Liver (tissue), 3 donors: ENCODE results near the gene ALPI.

Experiments used
- ATF3 ChIP-seq: IDR thresholded peaks from 2 replicates; pipeline ENCODE4 v1.6.1; 2016; ENCODE audit warnings: antibody characterized with exemption
- CTCF ChIP-seq: fragments of 150-350 bp; IDR thresholded peaks from 2 replicates; pipeline ENCODE4 v1.5.1; 2017; ENCODE audit warnings: improper control_type of control experiment, low read depth, low read length; ENCODE audit not compliant: missing input control
- EGR1 ChIP-seq, 2 donors: IDR thresholded peaks; 2 replicates each; pipeline ENCODE4 v1.6.1; 2016 to 2018; ENCODE audit warnings: antibody characterized with exemption in 2 of 2, low read depth in 2 of 2
- HNF4A ChIP-seq, 2 donors: conservative IDR thresholded peaks; 2 replicates each; pipeline ENCODE4 v1.6.1; 2016; ENCODE audit warnings: antibody characterized with exemption in 2 of 2, mild to moderate bottlenecking in 2 of 2
- JUND ChIP-seq, 2 donors: IDR thresholded peaks; 2 replicates each; pipeline ENCODE4 v1.6.1; 2016; ENCODE audit warnings: antibody characterized with exemption in 2 of 2
- RAD21 ChIP-seq, 2 donors: IDR thresholded peaks; 2 replicates each; pipeline ENCODE4 v1.6.1; 2016; ENCODE audit warnings: antibody characterized with exemption in 2 of 2, mild to moderate bottlenecking in 2 of 2
- REST ChIP-seq: IDR thresholded peaks from 2 replicates; pipeline ENCODE4 v1.6.1; 2016; ENCODE audit warnings: antibody characterized with exemption, mild to moderate bottlenecking
- SP1 ChIP-seq: IDR thresholded peaks from 2 replicates; pipeline ENCODE4 v1.6.1; 2018; ENCODE audit warnings: antibody characterized with exemption, mild to moderate bottlenecking
- TAF1 ChIP-seq: conservative IDR thresholded peaks from 2 replicates; pipeline ENCODE4 v1.6.1; 2016; ENCODE audit warnings: antibody characterized with exemption, mild to moderate bottlenecking
- YY1 ChIP-seq: IDR thresholded peaks from 2 replicates; pipeline ENCODE4 v1.6.1; 2016; ENCODE audit warnings: antibody characterized with exemption, mild to moderate bottlenecking
- ZBTB33 ChIP-seq: IDR thresholded peaks from 2 replicates; pipeline ENCODE4 v1.6.1; 2016; ENCODE audit warnings: antibody characterized with exemption
- TF ChIP-seq, protein P1 (sequence below): IDR thresholded peaks from 2 replicates; pipeline ENCODE4 v1.6.1; 2016; ENCODE audit warnings: antibody characterized with exemption
- donor health status: healthy.
- donor health status: healthy.

DNA sequence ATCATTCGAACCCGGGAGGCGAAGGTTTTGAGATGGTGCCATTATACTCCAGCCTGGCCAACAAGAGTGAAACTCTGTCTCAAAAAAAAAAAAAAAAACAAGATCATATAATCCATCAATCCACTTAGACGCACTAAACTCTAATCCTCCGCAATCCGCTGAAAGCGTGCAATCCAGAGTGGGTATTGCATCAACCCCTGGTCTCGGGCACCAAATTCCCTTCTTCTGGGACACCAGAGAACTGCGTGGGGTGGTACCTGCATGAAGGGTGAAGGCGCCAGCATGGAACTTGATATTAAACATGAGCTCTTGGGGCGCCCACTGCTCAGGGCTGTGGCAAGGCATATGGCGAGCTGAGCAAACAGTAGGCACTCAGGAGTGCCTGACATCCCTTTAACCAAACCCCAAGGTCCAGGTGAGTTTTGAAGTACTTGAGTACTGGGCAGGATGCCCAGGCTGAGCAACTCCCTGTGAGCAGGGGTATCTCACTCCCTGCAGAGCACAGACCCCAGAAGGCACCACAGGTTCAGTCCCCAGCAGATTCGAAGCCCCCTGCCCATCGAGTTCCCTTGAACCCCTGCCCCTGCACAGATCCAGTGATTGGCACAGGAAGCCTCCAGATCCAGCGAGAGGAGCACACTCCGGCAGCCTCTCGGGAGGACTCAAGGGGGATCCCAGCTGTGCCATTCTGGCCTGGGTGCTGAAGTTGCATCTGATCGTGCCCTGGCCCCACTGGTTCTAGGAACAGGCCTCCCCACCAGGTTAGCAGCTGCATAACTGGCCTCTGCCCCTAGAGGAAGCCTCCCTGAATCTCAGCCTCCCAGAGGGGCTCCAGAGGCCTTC, 8.0 kb downstream of the ALPI start:
- TF ChIP-seq JUND (IDR thresholded peaks at IDR 0.05) (no peak), TAF1 (no peak), CTCF (no peak), ZBTB33 (no peak), YY1 (no peak), RAD21 (IDR thresholded peaks at IDR 0.05) (no peak), REST (no peak), ATF3 (no peak), HNF4A (conservative IDR thresholded peaks at IDR 0.05) (no peak), SP1 (no peak), EGR1 (IDR thresholded peaks at IDR 0.05; ENCODE audit: low read depth in 2 of 2) (no peak)
- TF ChIP-seq, protein P1, sequence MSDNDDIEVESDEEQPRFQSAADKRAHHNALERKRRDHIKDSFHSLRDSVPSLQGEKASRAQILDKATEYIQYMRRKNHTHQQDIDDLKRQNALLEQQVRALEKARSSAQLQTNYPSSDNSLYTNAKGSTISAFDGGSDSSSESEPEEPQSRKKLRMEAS: no peak
